ENCODE data around the gene GPATCH3. TPM values are rescaled to one million over a fixed set of nuclear protein-coding genes. Genes with fewer than 3 reads are reported as not detected.

GPATCH3 gene
- total and polyA plus RNA-seq, 2 of the 4 experiments (the other 2 are of a cell fraction), result 5.2 to 8.0 TPM

DNA sequence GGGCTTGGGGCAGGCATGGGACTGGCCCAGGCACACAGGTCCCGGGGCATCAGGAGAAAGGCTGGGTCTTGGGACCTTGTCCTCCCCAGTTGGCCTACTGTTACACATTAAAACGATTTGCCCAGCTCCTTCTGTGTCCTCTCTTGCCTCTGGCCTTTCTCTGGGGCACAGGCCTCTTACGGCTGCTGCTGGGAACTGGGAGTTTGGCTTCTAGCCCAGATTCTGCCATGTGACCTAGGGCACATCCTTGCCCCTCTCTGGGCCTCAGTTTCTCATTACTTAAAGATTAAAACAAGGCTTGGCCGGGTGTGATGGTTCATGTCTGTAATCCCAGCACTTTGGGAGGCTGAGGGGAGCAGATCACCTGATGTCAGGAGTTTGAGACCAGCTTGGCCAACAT is 46.0 kb upstream of the GPATCH3 start:
- H3K36me3 ChIP-seq (ENCODE audit: control insufficient read depth, insufficient read depth, low read length), result peaks cover 46% of the 10 kb centered on the region

More for the DNA sequence above, 46.0 kb upstream of the GPATCH3 start:
- Histone ChIP-seq H3K18ac (ENCODE audit: low read depth, low read length) (no peak overlapping the region), H3K23ac (ENCODE audit: low read depth, low read length) (no peak overlapping the region), H3K4me3 (ENCODE audit: insufficient read depth, low read depth, low read length) (no peak overlapping the region), H3K27ac (ENCODE audit: insufficient read depth, low read length) (no peak overlapping the region), H4K20me1 (ENCODE audit: insufficient read depth, low read length) (no peaks in the 10 kb centered on the region; the same call in 1 of the 2 replicates), H4K91ac (ENCODE audit: insufficient read depth, low read depth, low read length) (no peak overlapping the region), H3K9ac (ENCODE audit: low read depth, low read length) (no peak overlapping the region), H2AK5ac (ENCODE audit: low read depth, low read length) (no peak overlapping the region), H3K56ac (ENCODE audit: extremely low read depth, insufficient read depth, low read length) (no peak overlapping the region), H2AFZ (replicated peaks; ENCODE audit: low read length, poor library complexity) (no peak overlapping the region), H3K14ac (replicated peaks; ENCODE audit: low read depth, low read length) (no peak overlapping the region), H3K4me1 (ENCODE audit: control insufficient read depth, insufficient read depth, low read length) (no peaks in the 10 kb centered on the region), H4K5ac (ENCODE audit: low read depth, low read length) (no peak overlapping the region), H2BK15ac (ENCODE audit: low read depth, low read length) (no peak overlapping the region), H3K9me1 (ENCODE audit: insufficient read depth, low read length) (0 out of 2 replicates have a peak, but pooled peaks cover 7% of the 10 kb centered on the region), H3K9me3 (ENCODE audit: control insufficient read depth, insufficient read depth, low read length) (no peaks in the 10 kb centered on the region), H2AK9ac (replicated peaks; ENCODE audit: low read depth, low read length, poor library complexity) (no peak overlapping the region), H3K4me2 (ENCODE audit: low read depth, low read length) (no peak overlapping the region), H3K79me1 (ENCODE audit: low read depth in 1 of 2, low read length in 2 of 2) (peaks cover 3 to 10% of the 10 kb centered on the region in 2 experiments; a peak in 2 of 4 replicates), H2BK20ac (ENCODE audit: low read depth, low read length) (no peak overlapping the region), H2BK5ac (ENCODE audit: low read depth, low read length, poor library complexity, severe bottlenecking) (no peak overlapping the region), H3K27me3 (ENCODE audit: control insufficient read depth, insufficient read depth, low read length) (no peaks in the 10 kb centered on the region), H4K8ac (ENCODE audit: low read depth in 2 of 2, low read length in 2 of 2) (no peak overlapping the region), H3K4ac (ENCODE audit: low read depth, low read length) (no peak overlapping the region), H2BK120ac (ENCODE audit: low read depth, low read length) (no peak overlapping the region)
- CTCF ChIA-PET, result no interaction called here
- no peak for ATAC-seq (ENCODE audit: low read depth)
- TSS peak; percentile 84 for BruUV-seq (replicated peaks)
- intact Hi-C loops (cut with micrococcal nuclease), result no loop called here
- in situ Hi-C loops (cut with MboI; ENCODE audit: low sequenced_read_pairs), result no loop called here
- TF ChIP-seq RCOR1 (IDR thresholded peaks at IDR 0.05; ENCODE audit: insufficient replicate concordance, low read length) (no peak), SMC3 (IDR thresholded peaks at IDR 0.05; ENCODE audit: low read depth, low read length) (no peak), MAZ (IDR thresholded peaks at IDR 0.05; ENCODE audit: borderline replicate concordance, low read depth, low read length) (no peak), NFE2L2 (IDR thresholded peaks at IDR 0.05; ENCODE audit: low read depth, low read length) (no peak), POLR2A (IDR thresholded peaks at IDR 0.05; ENCODE audit: low read depth, low read length) (no peak), MAFK (IDR thresholded peaks at IDR 0.05; ENCODE audit: low read depth, low read length) (no peak), CEBPB (IDR thresholded peaks at IDR 0.05; ENCODE audit: low read depth, low read length) (no peak), FOS (IDR thresholded peaks at IDR 0.05; ENCODE audit: low read depth, low read length) (no peak), CHD1 (IDR thresholded peaks at IDR 0.05; ENCODE audit: low read depth, low read length) (no peak), RFX5 (IDR thresholded peaks at IDR 0.05; ENCODE audit: low read depth, low read length) (no peak)
- TF ChIP-seq, protein P1, sequence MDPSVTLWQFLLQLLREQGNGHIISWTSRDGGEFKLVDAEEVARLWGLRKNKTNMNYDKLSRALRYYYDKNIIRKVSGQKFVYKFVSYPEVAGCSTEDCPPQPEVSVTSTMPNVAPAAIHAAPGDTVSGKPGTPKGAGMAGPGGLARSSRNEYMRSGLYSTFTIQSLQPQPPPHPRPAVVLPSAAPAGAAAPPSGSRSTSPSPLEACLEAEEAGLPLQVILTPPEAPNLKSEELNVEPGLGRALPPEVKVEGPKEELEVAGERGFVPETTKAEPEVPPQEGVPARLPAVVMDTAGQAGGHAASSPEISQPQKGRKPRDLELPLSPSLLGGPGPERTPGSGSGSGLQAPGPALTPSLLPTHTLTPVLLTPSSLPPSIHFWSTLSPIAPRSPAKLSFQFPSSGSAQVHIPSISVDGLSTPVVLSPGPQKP (IDR thresholded peaks at IDR 0.05; ENCODE audit: borderline replicate concordance, low read depth, low read length), result no peak
- TF ChIP-seq, protein P2, sequence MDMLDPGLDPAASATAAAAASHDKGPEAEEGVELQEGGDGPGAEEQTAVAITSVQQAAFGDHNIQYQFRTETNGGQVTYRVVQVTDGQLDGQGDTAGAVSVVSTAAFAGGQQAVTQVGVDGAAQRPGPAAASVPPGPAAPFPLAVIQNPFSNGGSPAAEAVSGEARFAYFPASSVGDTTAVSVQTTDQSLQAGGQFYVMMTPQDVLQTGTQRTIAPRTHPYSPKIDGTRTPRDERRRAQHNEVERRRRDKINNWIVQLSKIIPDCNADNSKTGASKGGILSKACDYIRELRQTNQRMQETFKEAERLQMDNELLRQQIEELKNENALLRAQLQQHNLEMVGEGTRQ (IDR thresholded peaks at IDR 0.05; ENCODE audit: low read depth, low read length), result no peak
- TF ChIP-seq, protein P3, sequence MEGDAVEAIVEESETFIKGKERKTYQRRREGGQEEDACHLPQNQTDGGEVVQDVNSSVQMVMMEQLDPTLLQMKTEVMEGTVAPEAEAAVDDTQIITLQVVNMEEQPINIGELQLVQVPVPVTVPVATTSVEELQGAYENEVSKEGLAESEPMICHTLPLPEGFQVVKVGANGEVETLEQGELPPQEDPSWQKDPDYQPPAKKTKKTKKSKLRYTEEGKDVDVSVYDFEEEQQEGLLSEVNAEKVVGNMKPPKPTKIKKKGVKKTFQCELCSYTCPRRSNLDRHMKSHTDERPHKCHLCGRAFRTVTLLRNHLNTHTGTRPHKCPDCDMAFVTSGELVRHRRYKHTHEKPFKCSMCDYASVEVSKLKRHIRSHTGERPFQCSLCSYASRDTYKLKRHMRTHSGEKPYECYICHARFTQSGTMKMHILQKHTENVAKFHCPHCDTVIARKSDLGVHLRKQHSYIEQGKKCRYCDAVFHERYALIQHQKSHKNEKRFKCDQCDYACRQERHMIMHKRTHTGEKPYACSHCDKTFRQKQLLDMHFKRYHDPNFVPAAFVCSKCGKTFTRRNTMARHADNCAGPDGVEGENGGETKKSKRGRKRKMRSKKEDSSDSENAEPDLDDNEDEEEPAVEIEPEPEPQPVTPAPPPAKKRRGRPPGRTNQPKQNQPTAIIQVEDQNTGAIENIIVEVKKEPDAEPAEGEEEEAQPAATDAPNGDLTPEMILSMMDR (conservative IDR thresholded peaks at IDR 0.05; ENCODE audit: low read depth, low read length), result no peak
- POLR2A ChIA-PET (ENCODE audit: unreplicated experiment), result no interaction called here
- DNase-seq, result no peak
- WGBS, 2 experiments (ENCODE audit: extremely low coverage in 2 of 2, insufficient read length in 1 of 2), result no CpG with 5 or more reads among the region's 4 CpGs
- dilution Hi-C loops (cut with HindIII; ENCODE audit: low sequenced_read_pairs, unreplicated experiment), result no loop called here

Measured in IMR-90 (cell line).